Suprapubic skin (tissue), 4 donors: ENCODE results near the gene DISC1. TPM values are rescaled to one million over a fixed set of nuclear protein-coding genes. Genes with fewer than 3 reads are reported as not detected.

Experiments used
- DNase-seq, 2 donors: peaks; one replicate each; pipeline ENCODE4 v3.0.0-alpha.2; 2019; ENCODE audit warnings: low spot score in 2 of 2
- H3K27ac ChIP-seq: fragments of 200-600 bp; sonication (generic); one replicate; pipeline ENCODE4 v1.5.1; 2019
- H3K27me3 ChIP-seq: fragments of 200-600 bp; sonication (generic); one replicate; pipeline ENCODE4 v1.5.1; 2019
- H3K36me3 ChIP-seq: fragments of 200-600 bp; sonication (generic); one replicate; pipeline ENCODE4 v1.5.1; 2019
- H3K4me1 ChIP-seq: fragments of 200-600 bp; sonication (generic); one replicate; pipeline ENCODE4 v1.5.1; 2019
- H3K4me3 ChIP-seq: fragments of 200-600 bp; sonication (generic); one replicate; pipeline ENCODE4 v1.5.1; 2019; ENCODE audit warnings: mild to moderate bottlenecking
- H3K9me3 ChIP-seq: fragments of 200-600 bp; sonication (generic); one replicate; pipeline ENCODE4 v1.5.1; 2019
- EP300 ChIP-seq: sonication (generic); formaldehyde crosslinking; IDR thresholded peaks from one replicate; pipeline ENCODE4 v1.6.1; 2017; ENCODE audit warnings: antibody characterized with exemption
- POLR2A ChIP-seq, 2 donors: fragments of 450-650 bp; IDR thresholded peaks; one replicate each; pipeline ENCODE4 v1.6.1; 2017; ENCODE audit warnings: antibody characterized with exemption in 2 of 2, mild to moderate bottlenecking in 2 of 2, moderate library complexity in 2 of 2
- POLR2AphosphoS5 ChIP-seq, 3 donors: sonication (generic); formaldehyde crosslinking; IDR thresholded peaks; one replicate each; pipeline ENCODE4 v1.6.1; 2017; ENCODE audit warnings: antibody characterized with exemption in 3 of 3
- WGBS: methylation state at CpG from one replicate; pipeline ENCODE4 v1.1.5; 2018; 5-methylcytosine and 5-hydroxymethylcytosine counted together
- total RNA-seq, 4 donors: library from RNA; depleted of rRNA; stranded (reverse); fragments of >200 nt; gene quantifications; one replicate each; pipeline ENCODE4 v1.1.0, GENCODE V29; 2016
- TF ChIP-seq, protein P1 (sequence below), 2 donors: fragments of 200-600 bp in 1 of 2; fragments of 450-650 bp in 1 of 2; sonication (generic) in 1 of 2; IDR thresholded peaks; one replicate each; pipeline ENCODE4 v1.5.1; 2016 to 2019; ENCODE audit warnings: antibody characterized with exemption in 2 of 2, mild to moderate bottlenecking in 1 of 2, moderate library complexity in 1 of 2

Gene DISC1
- total RNA-seq, 4 donors from 2014 or later = 3.0 to 8.4 (median 5.2) TPM

DNA sequence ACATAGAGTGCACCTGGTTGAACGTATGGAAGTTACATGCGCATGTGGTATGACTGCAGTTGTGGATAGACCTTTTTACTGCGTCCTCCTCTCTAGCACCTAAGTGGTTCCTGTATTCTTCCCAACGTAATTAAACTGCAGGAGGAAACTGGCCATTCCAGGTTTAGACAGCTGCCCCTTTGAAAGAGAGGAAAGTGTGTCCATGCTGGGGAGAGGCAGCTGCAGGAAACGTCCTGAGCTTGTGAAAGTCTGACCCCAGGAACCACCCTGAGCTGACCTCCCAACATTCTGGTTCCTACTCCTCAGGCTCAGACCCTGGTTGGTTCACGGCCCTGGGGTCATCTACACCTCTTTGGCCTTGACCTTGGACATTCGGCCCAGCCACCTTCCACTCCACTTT lies 309.3 kb downstream of the DISC1 start:
- Histone ChIP-seq H3K9me3 (no peaks in the 10 kb centered on the region), H3K4me3 (no peak overlapping the region), H3K27ac (no peak overlapping the region), H3K36me3 (no peaks in the 10 kb centered on the region), H3K27me3 (no peaks in the 10 kb centered on the region), H3K4me1 (peaks cover 31% of the 10 kb centered on the region)
- no peak for DNase-seq
- TF ChIP-seq, protein P1, sequence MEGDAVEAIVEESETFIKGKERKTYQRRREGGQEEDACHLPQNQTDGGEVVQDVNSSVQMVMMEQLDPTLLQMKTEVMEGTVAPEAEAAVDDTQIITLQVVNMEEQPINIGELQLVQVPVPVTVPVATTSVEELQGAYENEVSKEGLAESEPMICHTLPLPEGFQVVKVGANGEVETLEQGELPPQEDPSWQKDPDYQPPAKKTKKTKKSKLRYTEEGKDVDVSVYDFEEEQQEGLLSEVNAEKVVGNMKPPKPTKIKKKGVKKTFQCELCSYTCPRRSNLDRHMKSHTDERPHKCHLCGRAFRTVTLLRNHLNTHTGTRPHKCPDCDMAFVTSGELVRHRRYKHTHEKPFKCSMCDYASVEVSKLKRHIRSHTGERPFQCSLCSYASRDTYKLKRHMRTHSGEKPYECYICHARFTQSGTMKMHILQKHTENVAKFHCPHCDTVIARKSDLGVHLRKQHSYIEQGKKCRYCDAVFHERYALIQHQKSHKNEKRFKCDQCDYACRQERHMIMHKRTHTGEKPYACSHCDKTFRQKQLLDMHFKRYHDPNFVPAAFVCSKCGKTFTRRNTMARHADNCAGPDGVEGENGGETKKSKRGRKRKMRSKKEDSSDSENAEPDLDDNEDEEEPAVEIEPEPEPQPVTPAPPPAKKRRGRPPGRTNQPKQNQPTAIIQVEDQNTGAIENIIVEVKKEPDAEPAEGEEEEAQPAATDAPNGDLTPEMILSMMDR (IDR thresholded peaks at IDR 0.05) = no peak
- TF ChIP-seq EP300 (no peak), POLR2A (IDR thresholded peaks at IDR 0.05) (no peak), POLR2AphosphoS5 (IDR thresholded peaks at IDR 0.05) (no peak)
- 89% methylated on average over 7 of the region's 7 CpGs for WGBS

DNA sequence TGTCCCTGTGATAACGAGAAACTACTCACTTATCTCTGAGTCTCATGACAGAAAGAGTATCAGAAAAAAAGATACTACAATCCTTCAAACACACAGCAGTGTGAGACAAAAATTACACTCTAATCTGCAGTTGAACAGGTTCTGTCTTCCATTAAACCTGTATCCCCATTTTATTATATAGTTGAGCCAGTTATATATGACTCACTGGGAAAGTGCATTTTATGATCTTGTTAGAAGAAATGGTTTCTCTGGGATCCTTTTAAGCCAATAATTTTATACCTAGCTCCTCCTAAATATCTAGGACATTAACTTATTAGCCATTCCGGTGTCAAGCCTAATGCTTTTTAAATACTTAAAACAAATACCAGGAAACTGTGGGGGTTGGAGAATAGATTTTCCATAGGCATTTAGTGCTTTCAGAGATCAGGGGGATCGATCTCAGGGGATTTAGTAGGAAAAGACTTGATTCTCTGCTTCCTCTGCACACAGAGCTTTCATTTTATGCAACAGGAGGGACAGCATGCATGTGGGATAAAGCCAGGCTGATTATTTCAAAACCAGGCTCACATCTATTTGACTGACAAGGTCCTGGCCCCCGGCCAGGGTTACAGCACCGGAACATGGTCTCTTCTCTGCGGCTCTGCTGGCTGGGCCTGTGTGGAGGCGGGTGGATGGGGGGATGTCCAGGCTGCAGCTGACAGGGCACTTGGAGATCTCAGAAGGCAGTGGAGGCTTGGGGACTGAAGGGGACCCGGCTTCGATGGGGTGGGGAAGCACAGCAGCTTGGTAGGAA lies 310.6 kb downstream of the DISC1 start:
- no peak for DNase-seq
- Histone ChIP-seq H3K27me3 (no peaks in the 10 kb centered on the region), H3K9me3 (no peaks in the 10 kb centered on the region), H3K36me3 (no peaks in the 10 kb centered on the region), H3K27ac (no peak overlapping the region), H3K4me1 (peaks cover 27% of the 10 kb centered on the region), H3K4me3 (no peak overlapping the region)
- TF ChIP-seq EP300 (no peak), POLR2A (IDR thresholded peaks at IDR 0.05) (no peak), POLR2AphosphoS5 (IDR thresholded peaks at IDR 0.05) (no peak)
- TF ChIP-seq, protein P1 (IDR thresholded peaks at IDR 0.05) = no peak
- 44% methylated on average over 9 of the region's 9 CpGs for WGBS

DNA sequence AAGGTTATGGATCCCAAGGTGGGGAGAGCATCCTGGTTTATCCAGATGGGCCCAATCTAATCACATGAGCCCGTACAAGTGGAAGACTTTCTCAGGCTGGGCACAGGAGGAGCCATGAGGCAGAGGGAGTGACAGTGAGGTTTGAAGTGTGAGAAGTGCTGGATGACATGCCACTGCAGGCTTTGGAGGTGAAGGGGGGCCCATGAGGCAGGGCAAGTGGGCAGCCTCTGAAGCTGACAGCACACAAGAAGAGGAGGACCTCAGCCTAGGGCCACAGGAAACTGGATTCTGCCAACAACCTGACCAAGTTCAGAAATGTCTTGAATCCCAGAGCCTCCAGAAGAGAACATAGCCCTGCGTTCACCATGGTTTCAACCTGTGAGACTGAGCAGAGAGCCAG lies 311.6 kb downstream of the DISC1 start:
- Histone ChIP-seq H3K9me3 (no peaks in the 10 kb centered on the region), H3K36me3 (no peaks in the 10 kb centered on the region), H3K27ac (no peak overlapping the region), H3K4me1 (peaks cover 27% of the 10 kb centered on the region), H3K27me3 (no peaks in the 10 kb centered on the region), H3K4me3 (no peak overlapping the region)
- no peak for DNase-seq
- TF ChIP-seq, protein P1 (IDR thresholded peaks at IDR 0.05) = no peak
- TF ChIP-seq POLR2A (IDR thresholded peaks at IDR 0.05) (no peak), EP300 (no peak), POLR2AphosphoS5 (IDR thresholded peaks at IDR 0.05) (no peak)
- WGBS = 94% methylated on average over 2 of the region's 2 CpGs

DNA sequence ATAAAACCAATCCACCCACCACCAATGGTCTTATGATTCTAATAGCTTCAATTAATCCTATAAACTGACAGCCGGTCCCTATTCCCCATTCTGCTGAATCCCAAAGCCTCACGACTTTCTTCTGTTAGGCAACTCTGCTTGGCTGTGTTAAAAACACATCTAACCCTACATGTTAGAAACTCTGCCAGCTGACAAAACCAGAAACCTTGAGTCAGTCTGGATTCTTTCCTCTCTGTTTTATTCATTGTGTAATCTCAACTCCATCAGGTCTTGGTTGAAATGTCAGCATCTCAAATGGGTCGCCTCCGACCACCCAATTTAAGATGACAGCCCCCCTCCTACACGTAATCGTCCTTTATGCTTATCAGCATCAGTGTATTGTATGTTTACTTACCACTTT lies 312.1 kb downstream of the DISC1 start:
- DNase-seq = no peak
- no peaks in the 10 kb centered on the region for H3K36me3 ChIP-seq
- H3K27me3 ChIP-seq = no peaks in the 10 kb centered on the region
- no peak overlapping the region for H3K27ac ChIP-seq
- no peaks in the 10 kb centered on the region for H3K9me3 ChIP-seq
- H3K4me1 ChIP-seq = peaks cover 27% of the 10 kb centered on the region
- TF ChIP-seq, protein P1 (IDR thresholded peaks at IDR 0.05) = no peak
- no peak for TF ChIP-seq EP300
- no peak for TF ChIP-seq POLR2AphosphoS5 (IDR thresholded peaks at IDR 0.05)
- no peak for TF ChIP-seq POLR2A (IDR thresholded peaks at IDR 0.05)
- no peak overlapping the region for H3K4me3 ChIP-seq
- 88% methylated on average over 6 of the region's 6 CpGs for WGBS

DNA sequence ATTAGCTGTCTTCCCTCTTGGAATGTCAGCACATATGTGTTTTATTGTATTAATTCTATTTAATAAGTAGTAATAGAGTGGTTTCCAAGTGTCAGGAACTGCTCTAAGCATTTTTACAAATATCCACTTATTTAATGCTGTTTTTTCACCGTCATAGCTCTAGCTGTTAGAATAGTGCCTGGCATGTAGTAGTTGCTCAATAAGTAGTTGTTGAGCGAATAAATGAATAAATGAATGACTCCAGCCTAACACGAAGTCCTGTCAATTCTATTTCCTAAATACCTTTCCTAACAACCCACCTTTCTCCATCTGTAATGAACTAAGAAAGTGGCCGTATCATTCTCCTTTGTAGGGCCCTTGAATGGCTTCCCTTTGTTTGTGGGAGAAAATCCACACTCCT lies 312.5 kb downstream of the DISC1 start:
- H3K4me1 ChIP-seq = peaks cover 26% of the 10 kb centered on the region
- no peak for DNase-seq
- 95% methylated on average over 4 of the region's 4 CpGs for WGBS
- no peak overlapping the region for H3K4me3 ChIP-seq
- H3K27ac ChIP-seq = no peak overlapping the region
- TF ChIP-seq EP300 (no peak), POLR2A (IDR thresholded peaks at IDR 0.05) (no peak), POLR2AphosphoS5 (IDR thresholded peaks at IDR 0.05) (no peak)
- TF ChIP-seq, protein P1 (IDR thresholded peaks at IDR 0.05) = no peak
- H3K36me3 ChIP-seq = no peaks in the 10 kb centered on the region
- no peaks in the 10 kb centered on the region for H3K9me3 ChIP-seq
- H3K27me3 ChIP-seq = no peaks in the 10 kb centered on the region
